DMS79 treated with DMSO at 0.1 percent for 48 hours (cell line): ENCODE measurements around the gene NLN.
"Not testable (repeated sequence)": the region's sequence is repeated elsewhere in the genome, so short reads cannot be mapped to it uniquely, and the experiment has no call there.

Source experiments
- DNase-seq: peaks from one replicate; lab custom pipeline; 2025; lab: John Stamatoyannopoulos, UW

Gene NLN

GRCh38 chr5:65732046-65732445, 10.0 kb downstream of the NLN start:
- DNase-seq = not testable (repeated sequence)

- DNase-seq = not testable (repeated sequence)
Observed at GRCh38 chr5:65734196-65734775, 12.3 kb downstream of the NLN start.

- no peak for DNase-seq
Observed at GRCh38 chr5:65734921-65735320, 12.9 kb downstream of the NLN start.

- no peak for DNase-seq
Observed at GRCh38 chr5:65736011-65736410, 14.0 kb downstream of the NLN start.

- no peak for DNase-seq
Observed at GRCh38 chr5:65737842-65738241, 15.8 kb downstream of the NLN start.

GRCh38 chr5:65738305-65738704, 16.3 kb downstream of the NLN start:
- no peak for DNase-seq

GRCh38 chr5:65739162-65739561, 17.2 kb downstream of the NLN start:
- DNase-seq = no peak

GRCh38 chr5:65742565-65743231, 20.7 kb downstream of the NLN start:
- no peak for DNase-seq

GRCh38 chr5:65749221-65749844, 27.3 kb downstream of the NLN start:
- no peak for DNase-seq

- no peak for DNase-seq
Observed at GRCh38 chr5:65749956-65750355, 28.0 kb downstream of the NLN start.

GRCh38 chr5:65750938-65751337, 28.9 kb downstream of the NLN start:
- no peak for DNase-seq

GRCh38 chr5:65753189-65753588, 31.2 kb downstream of the NLN start:
- DNase-seq = no peak

- DNase-seq = no peak
Observed at GRCh38 chr5:65758546-65759144, 36.6 kb downstream of the NLN start.

- no peak for DNase-seq
Observed at GRCh38 chr5:65760504-65761275, 38.7 kb downstream of the NLN start.

GRCh38 chr5:65762234-65762633, 40.2 kb downstream of the NLN start:
- DNase-seq = no peak

GRCh38 chr5:65765582-65765981, 43.6 kb downstream of the NLN start:
- DNase-seq = no peak

- no peak for DNase-seq
Observed at GRCh38 chr5:65766175-65766574, 44.2 kb downstream of the NLN start.

GRCh38 chr5:65766781-65767180, 44.8 kb downstream of the NLN start:
- no peak for DNase-seq

- no peak for DNase-seq
Observed at GRCh38 chr5:65767565-65767964, 45.6 kb downstream of the NLN start.

- DNase-seq = no peak
Observed at GRCh38 chr5:65768723-65769346, 46.8 kb downstream of the NLN start.

GRCh38 chr5:65769539-65769938, 47.5 kb downstream of the NLN start:
- DNase-seq = no peak

- DNase-seq = no peak
Observed at GRCh38 chr5:65771266-65771665, 49.3 kb downstream of the NLN start.
